ENCODE data around the gene GRM8. TPM values are rescaled to one million over a fixed set of nuclear protein-coding genes. Genes with fewer than 3 reads are reported as not detected.

GRM8 gene
- total and polyA plus RNA-seq, 7 donors: 0.08 TPM; not detected in 6

DNA sequence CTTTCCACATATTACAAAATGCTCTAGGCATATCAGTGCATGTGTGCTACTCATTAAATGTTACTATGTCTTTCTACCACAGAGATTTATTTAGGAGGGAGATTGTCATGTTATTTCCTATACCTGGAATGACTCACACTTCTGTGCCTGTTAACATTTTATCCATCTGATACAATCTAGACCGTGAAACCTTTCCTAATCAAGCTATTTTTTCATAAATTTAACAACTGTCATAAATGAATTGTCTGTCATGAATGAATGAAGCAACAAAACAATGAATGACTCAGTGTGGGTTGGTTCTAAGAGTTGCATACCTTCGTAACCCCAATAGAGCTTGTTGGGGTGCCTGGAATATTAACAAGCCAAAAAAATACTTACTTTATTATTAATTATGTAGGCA is 554.3 kb downstream of the GRM8 start:
- H3K4me1 ChIP-seq: no peaks in the 10 kb centered on the region
- ATAC-seq (no peak), DNase-seq (no peak)
- 60 to 72% (median 71%) methylated on average over 2 of the region's 2 CpGs for WGBS, 3 donors
- H3K4me3 ChIP-seq: no peak overlapping the region
- TF ChIP-seq, protein P1, sequence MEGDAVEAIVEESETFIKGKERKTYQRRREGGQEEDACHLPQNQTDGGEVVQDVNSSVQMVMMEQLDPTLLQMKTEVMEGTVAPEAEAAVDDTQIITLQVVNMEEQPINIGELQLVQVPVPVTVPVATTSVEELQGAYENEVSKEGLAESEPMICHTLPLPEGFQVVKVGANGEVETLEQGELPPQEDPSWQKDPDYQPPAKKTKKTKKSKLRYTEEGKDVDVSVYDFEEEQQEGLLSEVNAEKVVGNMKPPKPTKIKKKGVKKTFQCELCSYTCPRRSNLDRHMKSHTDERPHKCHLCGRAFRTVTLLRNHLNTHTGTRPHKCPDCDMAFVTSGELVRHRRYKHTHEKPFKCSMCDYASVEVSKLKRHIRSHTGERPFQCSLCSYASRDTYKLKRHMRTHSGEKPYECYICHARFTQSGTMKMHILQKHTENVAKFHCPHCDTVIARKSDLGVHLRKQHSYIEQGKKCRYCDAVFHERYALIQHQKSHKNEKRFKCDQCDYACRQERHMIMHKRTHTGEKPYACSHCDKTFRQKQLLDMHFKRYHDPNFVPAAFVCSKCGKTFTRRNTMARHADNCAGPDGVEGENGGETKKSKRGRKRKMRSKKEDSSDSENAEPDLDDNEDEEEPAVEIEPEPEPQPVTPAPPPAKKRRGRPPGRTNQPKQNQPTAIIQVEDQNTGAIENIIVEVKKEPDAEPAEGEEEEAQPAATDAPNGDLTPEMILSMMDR (IDR thresholded peaks at IDR 0.05): no peak
- no peaks in the 10 kb centered on the region for H3K36me3 ChIP-seq (ENCODE audit: insufficient read depth in 1 of 2, low read depth in 1 of 2)
- no peaks in the 10 kb centered on the region for H3K27me3 ChIP-seq (ENCODE audit: insufficient read depth in 3 of 3, low read length in 2 of 3)
- H3K27ac ChIP-seq: no peak overlapping the region
- H3K9me3 ChIP-seq: no peaks in the 10 kb centered on the region
- intact Hi-C loops (cut with DNase I): no loop called here

DNA sequence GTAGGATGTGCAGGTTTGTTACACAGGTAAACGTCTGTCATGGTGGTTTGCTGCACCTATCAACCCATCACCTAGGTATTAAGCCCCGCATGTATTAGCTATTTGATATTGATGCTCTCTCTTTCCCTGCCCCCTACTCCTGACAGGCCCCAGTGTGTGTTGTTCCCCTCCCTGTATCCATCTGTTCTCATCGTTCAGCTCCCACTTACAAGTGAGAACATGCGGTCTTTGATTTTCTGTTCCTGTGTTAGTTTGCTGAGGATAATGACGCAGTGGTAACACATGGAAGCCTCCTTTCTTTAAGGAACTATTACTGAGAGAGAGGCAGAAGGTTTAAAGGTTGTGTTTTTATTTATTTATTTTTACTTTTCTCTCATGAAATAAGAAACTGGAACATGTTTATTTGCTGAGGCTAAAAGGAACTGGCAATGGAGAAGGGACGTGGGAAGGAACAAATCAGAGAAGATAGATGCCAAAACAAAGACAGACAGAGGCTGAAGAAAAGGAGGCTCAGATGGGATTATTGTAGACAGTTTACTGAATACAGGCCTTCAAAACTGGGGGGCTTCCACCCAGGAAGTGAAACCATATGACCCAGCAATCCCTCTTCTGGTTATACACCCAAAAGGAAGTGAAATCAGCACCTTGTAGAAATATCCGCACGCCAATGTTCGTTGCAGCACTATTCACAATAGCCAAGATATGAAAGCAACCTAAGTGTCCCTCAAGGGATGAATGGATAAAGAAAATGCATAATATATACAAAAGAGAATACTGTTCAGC is 556.3 kb downstream of the GRM8 start:
- WGBS, 3 donors: 72 to 77% (median 74%) methylated on average over 9 of the region's 9 CpGs
- ATAC-seq (no peak), DNase-seq (no peak)
- H3K4me3 ChIP-seq: no peak overlapping the region
- H3K27ac ChIP-seq: no peak overlapping the region
- no peaks in the 10 kb centered on the region for H3K27me3 ChIP-seq (ENCODE audit: insufficient read depth in 3 of 3, low read length in 2 of 3)
- TF ChIP-seq, protein P1 (IDR thresholded peaks at IDR 0.05): no peak
- H3K36me3 ChIP-seq (ENCODE audit: insufficient read depth in 1 of 2, low read depth in 1 of 2): no peaks in the 10 kb centered on the region
- intact Hi-C loops (cut with DNase I): no loop called here
- H3K4me1 ChIP-seq: no peaks in the 10 kb centered on the region
- H3K9me3 ChIP-seq: no peaks in the 10 kb centered on the region

DNA sequence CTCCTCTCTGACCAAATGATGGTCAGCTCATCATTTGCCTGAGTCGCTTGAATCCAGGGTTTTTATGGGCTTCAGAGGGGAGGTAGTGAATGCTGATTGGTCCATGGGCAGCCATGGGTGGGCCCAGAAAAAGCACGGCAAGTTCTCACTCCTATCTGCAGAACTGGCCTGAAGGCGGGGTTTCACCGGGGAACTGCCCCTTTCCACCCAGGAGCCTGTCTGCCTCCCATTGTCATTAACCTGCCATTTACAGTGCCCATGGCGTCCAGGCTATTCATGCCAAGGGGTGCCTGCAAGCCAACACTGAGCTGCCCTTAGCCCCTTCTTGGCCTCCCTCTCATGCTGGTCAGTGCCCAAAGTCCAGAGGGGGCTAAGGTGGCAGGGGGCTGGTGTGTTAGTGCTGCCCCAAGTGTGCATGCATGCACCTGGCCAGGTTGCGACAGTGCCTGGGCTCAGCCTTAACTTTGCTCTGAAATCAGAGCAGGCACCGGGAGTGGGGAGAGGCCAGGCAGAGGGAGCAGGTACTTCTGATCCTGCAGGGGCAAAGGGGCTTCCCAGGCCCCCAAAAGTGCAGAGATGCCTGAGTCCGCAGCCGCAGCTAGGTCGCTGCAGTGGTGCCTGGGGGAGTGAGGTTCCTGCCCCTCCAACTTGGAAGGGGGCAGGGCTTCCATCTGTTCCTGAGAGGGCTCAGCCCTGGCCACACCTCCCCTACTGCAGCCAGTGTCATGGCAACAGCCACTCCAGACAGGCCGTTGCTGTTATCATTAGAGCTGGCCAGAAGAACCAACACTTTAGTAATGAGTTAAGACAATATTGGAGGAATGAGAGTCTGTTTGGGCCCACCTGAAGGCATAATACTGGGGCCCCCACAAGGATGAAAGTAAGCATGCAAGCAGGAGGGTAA is 561.6 kb downstream of the GRM8 start:
- Histone ChIP-seq H3K36me3 (ENCODE audit: insufficient read depth in 1 of 2, low read depth in 1 of 2) (no peaks in the 10 kb centered on the region), H3K4me3 (no peak overlapping the region), H3K4me1 (no peaks in the 10 kb centered on the region), H3K27ac (no peak overlapping the region), H3K9me3 (no peaks in the 10 kb centered on the region), H3K27me3 (ENCODE audit: insufficient read depth in 3 of 3, low read length in 2 of 3) (no peaks in the 10 kb centered on the region)
- intact Hi-C loops (cut with DNase I): no loop called here
- TF ChIP-seq, protein P1 (IDR thresholded peaks at IDR 0.05): no peak
- ATAC-seq (no peak), DNase-seq (no peak)
- WGBS, 3 donors: 87 to 89% (median 88%) methylated on average over 11 of the region's 11 CpGs

DNA sequence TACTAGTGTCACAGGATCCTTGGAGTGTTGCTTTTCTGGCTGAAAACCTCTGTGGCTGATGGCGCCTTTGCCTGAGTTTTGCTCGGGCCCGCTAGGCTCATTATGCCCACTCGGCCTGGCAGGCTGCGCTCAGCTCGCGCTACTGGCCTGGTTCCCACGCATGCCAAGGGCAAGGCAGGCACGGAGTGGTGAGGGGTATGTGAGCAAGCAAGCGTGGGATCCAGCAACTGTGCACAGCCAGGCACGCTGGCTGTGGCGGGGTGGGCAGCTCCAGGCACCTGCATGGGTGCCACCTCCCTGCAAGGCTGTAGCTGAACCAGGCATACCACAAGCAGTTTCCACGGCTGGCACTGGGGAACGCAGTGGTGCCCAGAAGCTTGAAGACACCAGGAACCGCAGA is 562.6 kb downstream of the GRM8 start:
- no peak for ATAC-seq

More for the DNA sequence above, 562.6 kb downstream of the GRM8 start:
- TF ChIP-seq, protein P1 (IDR thresholded peaks at IDR 0.05): no peak
- Histone ChIP-seq H3K9me3 (no peaks in the 10 kb centered on the region), H3K27me3 (ENCODE audit: insufficient read depth in 3 of 3, low read length in 2 of 3) (no peaks in the 10 kb centered on the region), H3K4me1 (no peaks in the 10 kb centered on the region), H3K36me3 (ENCODE audit: insufficient read depth in 1 of 2, low read depth in 1 of 2) (no peaks in the 10 kb centered on the region), H3K4me3 (no peak overlapping the region), H3K27ac (no peak overlapping the region)
- intact Hi-C loops (cut with DNase I): no loop called here
- WGBS, 3 donors: 93 to 96% (median 94%) methylated on average over 14 to 15 of the region's 15 CpGs
- DNase-seq: no peak
